ENCODE data around the gene HRAS. TPM values are rescaled to one million over a fixed set of nuclear protein-coding genes. Genes with fewer than 3 reads are reported as not detected.

Gene HRAS
- total and polyA plus RNA-seq, 2 donors (not counting 1 experiment from before 2014, with no cell fraction given), result 63.5 to 86.0 TPM

GRCh38 chr11:555227-555779 is 19.9 kb upstream of the HRAS start:
- Histone ChIP-seq H3K4me2 (replicated peaks; ENCODE audit: low read depth, low read length, poor library complexity, severe bottlenecking) (peak overlapping the region; percentile 96), H3K27me3 (replicated peaks in 1 of 4; ENCODE audit: control extremely low read depth in 1 of 4, control insufficient read depth in 3 of 4, insufficient read depth in 4 of 4, low read length in 3 of 4) (peaks cover 0 to 12% (median 3%) of the 10 kb centered on the region in 4 experiments), H3K27ac (ENCODE audit: low read length in 2 of 2) (no peak overlapping the region), H4K20me1 (ENCODE audit: control insufficient read depth, insufficient read depth, low read length, poor library complexity, severe bottlenecking) (peaks cover 11% of the 10 kb centered on the region), H3K4me1 (ENCODE audit: control insufficient read depth in 2 of 2, insufficient read depth in 2 of 2, low read length in 2 of 2) (peaks cover 17 to 27% of the 10 kb centered on the region in 2 donors), H2AFZ (ENCODE audit: insufficient read depth, low read depth, low read length, poor library complexity, severe bottlenecking) (peak overlapping the region; percentile 62), H3K36me3 (replicated peaks in 1 of 2; ENCODE audit: control extremely low read depth in 1 of 2, control insufficient read depth in 1 of 2, extremely low read depth in 1 of 2, insufficient read depth in 2 of 2, low read length in 1 of 2) (peaks cover 0 to 2% of the 10 kb centered on the region in 2 experiments), H3K79me2 (ENCODE audit: control insufficient read depth, insufficient read depth, low read length) (no peaks in the 10 kb centered on the region), H3K9me3 (ENCODE audit: control extremely low read depth in 1 of 3, control insufficient read depth in 2 of 3, insufficient read depth in 1 of 3, low read length in 2 of 3) (no peaks in the 10 kb centered on the region), H3K4me3 (ENCODE audit: control extremely low read depth in 1 of 5, extremely low read depth in 1 of 5, insufficient read depth in 1 of 5, low read depth in 2 of 5, low read length in 4 of 5) (peak overlapping the region in 4 of 5 experiments; percentile 37 to 62 (median 52)), H3K9ac (ENCODE audit: low read length) (peak overlapping the region; percentile 64)
- DNase-seq, result no peak
- Mint-ChIP-seq H3K27me3 (no peaks in the 10 kb centered on the region), H3K9me3 (ENCODE audit: insufficient read depth) (no peaks in the 10 kb centered on the region), H3K4me3 (peak overlapping the region; percentile 37), H3K4me1 (peaks cover 18% of the 10 kb centered on the region), H3K27ac (no peak overlapping the region)
- 1% methylated on average over 50 of the region's 57 CpGs for WGBS (ENCODE audit: insufficient coverage)
- TF ChIP-seq CTCF (IDR thresholded peaks at IDR 0.05), result peak; percentile 38
- peak; percentile 23 for TF ChIP-seq EZH2 (IDR thresholded peaks at IDR 0.05; ENCODE audit: borderline replicate concordance, insufficient read depth, low read depth, low read length, poor library complexity, severe bottlenecking)
- POLR2A ChIA-PET, result interaction anchor here (0.5 to 2.4 kb wide), 8 partner anchors 19 to 288 kb away, joined by 3 to 18 read pairs (median 4); partner anchors contain the start of genes HRAS, PHRF1 and TSPAN4
- CTCF ChIA-PET, result interaction anchor here (1.0 to 5.1 kb wide), 16 partner anchors 9 to 496 kb away, joined by 3 to 52 read pairs (median 4); partner anchors contain the start of genes IRF7, PHRF1 and TALDO1
- peak; percentile 17 for ATAC-seq (ENCODE audit: low read depth)
- intact Hi-C loops (cut with micrococcal nuclease), result loop anchor here (1.0 kb wide), 2 partner anchors 168 to 173 kb away; no protein-coding TSS in a partner anchor

All from B cell (primary cell).